Smooth muscle cell (in vitro differentiated cells): ENCODE results near the gene ACYP2. TPM values are rescaled to one million over a fixed set of nuclear protein-coding genes. Genes with fewer than 3 reads are reported as not detected.
"Not testable (repeated sequence)": the region's sequence is repeated elsewhere in the genome, so short reads cannot be mapped to it uniquely, and the experiment has no call there.

Source experiments
- DNase-seq: peaks from one replicate; lab custom pipeline; 2025; ENCODE audit not compliant: unreplicated experiment; lab: John Stamatoyannopoulos, UW
- H2AFZ ChIP-seq: fragments of 200-600 bp; sonication (generic); 2 replicates; pipeline ENCODE4 v1.6.0; 2016; ENCODE audit warnings: antibody characterized with exemption, low read depth, mild to moderate bottlenecking
- H3F3A ChIP-seq: fragments of 200-600 bp; sonication (generic); 2 replicates; pipeline ENCODE4 v1.6.0; 2017; ENCODE audit warnings: antibody characterized with exemption, low read depth
- H3K27ac ChIP-seq: fragments of 200-600 bp; sonication (generic); 2 replicates; pipeline ENCODE4 v1.5.1; 2016; ENCODE audit warnings: low read depth, mild to moderate bottlenecking
- H3K27me3 ChIP-seq: fragments of 200-600 bp; sonication (generic); 2 replicates; pipeline ENCODE4 v1.6.1; 2016; ENCODE audit warnings: low read depth, mild to moderate bottlenecking
- H3K36me3 ChIP-seq: fragments of 200-600 bp; sonication (generic); 2 replicates; pipeline ENCODE4 v1.5.1; 2016; ENCODE audit warnings: low read depth
- H3K4me1 ChIP-seq: fragments of 200-600 bp; sonication (generic); 2 replicates; pipeline ENCODE4 v1.5.1; 2016; ENCODE audit warnings: low read depth
- H3K4me2 ChIP-seq: fragments of 200-600 bp; sonication (generic); 2 replicates; pipeline ENCODE4 v1.6.0; 2016; ENCODE audit warnings: mild to moderate bottlenecking
- H3K4me3 ChIP-seq: fragments of 200-600 bp; sonication (generic); 2 replicates; pipeline ENCODE4 v1.5.1; 2016; ENCODE audit warnings: mild to moderate bottlenecking
- H3K79me2 ChIP-seq: fragments of 200-600 bp; sonication (generic); 2 replicates; pipeline ENCODE4 v1.6.0; 2016; ENCODE audit warnings: low read depth, mild to moderate bottlenecking
- H3K9ac ChIP-seq: fragments of 200-600 bp; sonication (generic); 2 replicates; pipeline ENCODE4 v1.6.0; 2016; ENCODE audit warnings: low read depth
- H3K9me3 ChIP-seq: fragments of 200-600 bp; sonication (generic); replicated peaks from 2 replicates; pipeline ENCODE4 v1.5.1; 2016; ENCODE audit warnings: low read depth
- H4K20me1 ChIP-seq: fragments of 200-600 bp; sonication (generic); 2 replicates; pipeline ENCODE4 v1.6.0; 2016; ENCODE audit warnings: low read depth
- CTCF ChIP-seq: fragments of 200-600 bp; sonication (generic); IDR thresholded peaks from 2 replicates; pipeline ENCODE4 v1.5.1; 2017; ENCODE audit warnings: borderline replicate concordance, mild to moderate bottlenecking, antibody characterized with exemption; ENCODE audit not compliant: insufficient read depth, poor library complexity, severe bottlenecking
- WGBS: methylation state at CpG from one replicate; pipeline ENCODE4 v1.1.7; 2016; ENCODE audit warnings: low lambda C conversion rate; 5-methylcytosine and 5-hydroxymethylcytosine counted together
- polyA plus RNA-seq: library from polyadenylated mRNA; unstranded; fragments of >200 nt; fragmentation: Nextera tagmentation; extraction: Ambion mirVana; gene quantifications from 2 replicates; pipeline ENCODE4 v1.2.1, GENCODE V29; 2016
- total RNA-seq: library from RNA; depleted of rRNA; stranded (reverse); fragments of >200 nt; gene quantifications from 2 replicates; pipeline ENCODE4 v1.2.3, GENCODE V29; 2014

ACYP2 gene
- total and polyA plus RNA-seq, 2 experiments from 2014 or later: 12.1 to 18.6 TPM

- no peaks in the 10 kb centered on the region for H3K36me3 ChIP-seq
- no peaks in the 10 kb centered on the region for H3K79me2 ChIP-seq
- H3F3A ChIP-seq: no peaks in the 10 kb centered on the region
- no peaks in the 10 kb centered on the region for H3K4me1 ChIP-seq
- DNase-seq: no peak
- H3K27ac ChIP-seq: no peak overlapping the region
- H3K4me3 ChIP-seq: no peak overlapping the region
- H3K9me3 ChIP-seq: no peaks in the 10 kb centered on the region
- 88% methylated on average over 10 of the region's 10 CpGs for WGBS
- no peaks in the 10 kb centered on the region for H3K27me3 ChIP-seq
- H4K20me1 ChIP-seq: no peaks in the 10 kb centered on the region
- H3K9ac ChIP-seq: no peak overlapping the region
- H2AFZ ChIP-seq: no peak overlapping the region
- no peak overlapping the region for H3K4me2 ChIP-seq
- no peak for TF ChIP-seq CTCF
Observed at GRCh38 chr2:54313147-54313546, 197.7 kb downstream of the ACYP2 start.

GRCh38 chr2:54317973-54318372, 202.6 kb downstream of the ACYP2 start:
- Histone ChIP-seq H3F3A (no peaks in the 10 kb centered on the region), H3K27me3 (no peaks in the 10 kb centered on the region), H2AFZ (no peak overlapping the region), H3K9me3 (no peaks in the 10 kb centered on the region), H3K4me1 (no peaks in the 10 kb centered on the region), H3K4me3 (no peak overlapping the region), H3K9ac (no peak overlapping the region), H3K79me2 (no peaks in the 10 kb centered on the region), H4K20me1 (no peaks in the 10 kb centered on the region), H3K36me3 (no peaks in the 10 kb centered on the region), H3K4me2 (no peak overlapping the region), H3K27ac (no peak overlapping the region)
- no peak for DNase-seq
- no peak for TF ChIP-seq CTCF
- WGBS: 65% methylated on average over 2 of the region's 2 CpGs

GRCh38 chr2:54318821-54319220, 203.4 kb downstream of the ACYP2 start:
- Histone ChIP-seq H3K4me3 (no peak overlapping the region), H3K9me3 (no peaks in the 10 kb centered on the region), H2AFZ (no peak overlapping the region), H3K36me3 (no peaks in the 10 kb centered on the region), H3K9ac (no peak overlapping the region), H3K27me3 (no peaks in the 10 kb centered on the region), H3K4me2 (no peak overlapping the region), H3F3A (no peaks in the 10 kb centered on the region), H3K4me1 (no peaks in the 10 kb centered on the region), H3K79me2 (no peaks in the 10 kb centered on the region), H3K27ac (no peak overlapping the region), H4K20me1 (no peaks in the 10 kb centered on the region)
- no peak for DNase-seq
- 80% methylated on average over 8 of the region's 8 CpGs for WGBS
- TF ChIP-seq CTCF: no peak

GRCh38 chr2:54321047-54321446, 205.6 kb downstream of the ACYP2 start:
- H3K4me3 ChIP-seq: no peak overlapping the region
- no peak overlapping the region for H3K4me2 ChIP-seq
- DNase-seq: no peak
- no peaks in the 10 kb centered on the region for H4K20me1 ChIP-seq
- no peaks in the 10 kb centered on the region for H3K4me1 ChIP-seq
- H3K36me3 ChIP-seq: no peaks in the 10 kb centered on the region
- H3K27me3 ChIP-seq: no peaks in the 10 kb centered on the region
- no peaks in the 10 kb centered on the region for H3F3A ChIP-seq
- H3K9me3 ChIP-seq: no peaks in the 10 kb centered on the region
- H3K9ac ChIP-seq: no peak overlapping the region
- 31% methylated on average over 2 of the region's 2 CpGs for WGBS
- H3K27ac ChIP-seq: no peak overlapping the region
- H2AFZ ChIP-seq: peak overlapping the region; percentile 40
- no peak for TF ChIP-seq CTCF
- H3K79me2 ChIP-seq: no peaks in the 10 kb centered on the region

GRCh38 chr2:54324517-54324916, 209.1 kb downstream of the ACYP2 start:
- H3K4me1 ChIP-seq, H3K9me3 ChIP-seq, H4K20me1 ChIP-seq, H3K4me3 ChIP-seq, H3K4me2 ChIP-seq, H2AFZ ChIP-seq, H3K79me2 ChIP-seq, H3F3A ChIP-seq, H3K27ac ChIP-seq, H3K9ac ChIP-seq, DNase-seq, H3K36me3 ChIP-seq, H3K27me3 ChIP-seq: not testable (repeated sequence)
- WGBS: 55% methylated on average over 2 of the region's 2 CpGs
